HEK293 (cell line): ENCODE measurements around the gene CCDC141.
A peak's percentile ranks its signal among the peaks of the same experiment; 100 is the strongest.

Experiments
- CTCF ChIA-PET: fragments of 350-600 bp; formaldehyde crosslinking; extraction: SDS; loops from one replicate; lab custom pipeline; 2021; ENCODE audit warnings: antibody characterized with exemption; lab: Yijun Ruan, JAX
- POLR2A ChIA-PET: fragments of 300-600 bp; formaldehyde crosslinking; extraction: SDS; loops from one replicate; lab custom pipeline; 2020; ENCODE audit warnings: antibody characterized with exemption, inconsistent platforms; lab: Yijun Ruan, JAX
- H3K27ac ChIP-seq: fragments of 200-500 bp; sonication (Bioruptor generic); 2 replicates; pipeline ENCODE4 v1.5.1; 2014; ENCODE audit warnings: low read depth, low read length, control low read depth, inconsistent platforms; ENCODE audit errors: extremely low read depth
- H3K36me3 ChIP-seq, 2 experiments: fragments of 200-500 bp in 1 of 2; sonication (Bioruptor generic) in 1 of 2; 1 replicate in 1 of 2; 2 replicates in 1 of 2; pipeline ENCODE4 v1.5.1; 2014 to 2017; ENCODE audit warnings: inconsistent platforms in 2 of 2, low read length in 2 of 2; ENCODE audit not compliant: control insufficient read depth in 2 of 2, insufficient read depth in 1 of 2
- H3K4me1 ChIP-seq: fragments of 200-500 bp; sonication (Bioruptor generic); 2 replicates; pipeline ENCODE4 v1.5.1; 2014; ENCODE audit warnings: mild to moderate bottlenecking, low read length, inconsistent platforms; ENCODE audit not compliant: control insufficient read depth, insufficient read depth
- H3K4me3 ChIP-seq: 2 replicates; pipeline ENCODE4 v1.5.1; 2011; ENCODE audit warnings: low read depth, mild to moderate bottlenecking, control low read depth, low read length, moderate library complexity
- H3K9me3 ChIP-seq: fragments of 200-500 bp; sonication (Bioruptor generic); 2 replicates; pipeline ENCODE4 v1.5.1; 2014; ENCODE audit warnings: low read depth, low read length, inconsistent platforms; ENCODE audit not compliant: control insufficient read depth, insufficient read depth
- BCL11B ChIP-seq: fragments of 450-650 bp; formaldehyde crosslinking; IDR thresholded peaks from 2 replicates; pipeline ENCODE4 v1.5.1; 2016; ENCODE audit warnings: low read depth, missing biosample characterization, missing genetic modification characterization
- FEZF1 ChIP-seq: fragments of 450-650 bp; formaldehyde crosslinking; IDR thresholded peaks from 2 replicates; pipeline ENCODE4 v1.5.1; 2016; ENCODE audit warnings: missing biosample characterization, missing genetic modification characterization
- GLI4 ChIP-seq: fragments of 450-650 bp; formaldehyde crosslinking; IDR thresholded peaks from 2 replicates; pipeline ENCODE4 v1.5.1; 2016; ENCODE audit warnings: missing biosample characterization, missing genetic modification characterization
- GLIS2 ChIP-seq: fragments of 450-650 bp; formaldehyde crosslinking; IDR thresholded peaks from 2 replicates; pipeline ENCODE4 v1.5.1; 2016; ENCODE audit warnings: missing biosample characterization, missing genetic modification characterization
- SCRT2 ChIP-seq: fragments of 450-650 bp; formaldehyde crosslinking; IDR thresholded peaks from 2 replicates; pipeline ENCODE4 v1.5.1; 2016; ENCODE audit warnings: missing biosample characterization, missing genetic modification characterization
- SETDB1 ChIP-seq: IDR thresholded peaks from one replicate; pipeline ENCODE4 v1.6.1; 2017; ENCODE audit warnings: mild to moderate bottlenecking, low read length, moderate library complexity, mixed read lengths; ENCODE audit not compliant: insufficient read length
- ZNF140 ChIP-seq: fragments of 450-650 bp; formaldehyde crosslinking; IDR thresholded peaks from 2 replicates; pipeline ENCODE4 v1.5.1; 2016; ENCODE audit warnings: missing biosample characterization, missing genetic modification characterization
- ZNF155 ChIP-seq: fragments of 450-650 bp; formaldehyde crosslinking; IDR thresholded peaks from 2 replicates; pipeline ENCODE4 v1.5.1; 2016; ENCODE audit warnings: missing biosample characterization, missing genetic modification characterization
- ZNF169 ChIP-seq: fragments of 450-650 bp; formaldehyde crosslinking; IDR thresholded peaks from 2 replicates; pipeline ENCODE4 v1.5.1; 2016; ENCODE audit warnings: missing biosample characterization, missing genetic modification characterization
- ZNF19 ChIP-seq: fragments of 450-650 bp; formaldehyde crosslinking; IDR thresholded peaks from 2 replicates; pipeline ENCODE4; 2016; ENCODE audit warnings: missing biosample characterization, missing genetic modification characterization, low read depth
- ZNF621 ChIP-seq: fragments of 450-650 bp; formaldehyde crosslinking; IDR thresholded peaks from 2 replicates; pipeline ENCODE4 v1.5.1; 2017; ENCODE audit warnings: missing biosample characterization, missing genetic modification characterization
- ZNF777 ChIP-seq: fragments of 450-650 bp; formaldehyde crosslinking; IDR thresholded peaks from 2 replicates; pipeline ENCODE4 v1.5.1; 2017; ENCODE audit warnings: missing biosample characterization, missing genetic modification characterization, borderline replicate concordance
- TF ChIP-seq, protein P1 (sequence below): fragments of 450-650 bp; formaldehyde crosslinking; IDR thresholded peaks from 2 replicates; pipeline ENCODE4 v1.5.1; 2016; ENCODE audit warnings: missing biosample characterization, missing genetic modification characterization, low read depth
- TF ChIP-seq, protein P2 (sequence below): fragments of 450-650 bp; formaldehyde crosslinking; IDR thresholded peaks from 2 replicates; pipeline ENCODE4 v1.5.1; 2017; ENCODE audit warnings: missing biosample characterization, missing genetic modification characterization
- TF ChIP-seq, protein P3 (sequence below): fragments of 450-650 bp; formaldehyde crosslinking; IDR thresholded peaks from 2 replicates; pipeline ENCODE4 v1.5.1; 2017; ENCODE audit warnings: missing biosample characterization, missing genetic modification characterization
- TF ChIP-seq, protein P4 (sequence below): fragments of 450-650 bp; IDR thresholded peaks from 2 replicates; pipeline ENCODE4 v1.5.1; 2018; ENCODE audit warnings: missing biosample characterization, missing genetic modification characterization
- TF ChIP-seq, protein P5 (sequence below): fragments of 450-650 bp; formaldehyde crosslinking; IDR thresholded peaks from 2 replicates; pipeline ENCODE4 v1.5.1; 2016; ENCODE audit warnings: missing biosample characterization, missing genetic modification characterization

The CCDC141 gene

DNA sequence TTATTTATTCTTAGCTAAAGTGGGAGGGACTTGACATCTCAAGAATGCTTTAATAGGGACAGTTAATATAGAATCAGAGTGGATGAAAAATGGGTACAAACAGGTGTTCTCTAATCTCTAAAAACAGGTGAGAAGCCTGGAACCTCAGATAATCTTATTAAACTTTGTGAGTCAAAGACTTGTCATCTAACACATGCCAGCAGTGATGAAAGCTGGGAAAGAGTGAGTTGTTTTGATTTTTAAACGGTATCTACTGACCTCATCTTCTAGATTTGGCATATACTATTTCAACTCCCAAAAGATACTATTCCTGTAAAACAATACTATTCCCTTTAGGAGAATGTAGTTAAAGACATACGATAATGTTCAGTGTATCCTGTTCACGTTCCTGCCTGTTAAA, 103.4 kb downstream of the CCDC141 start:
- no peaks in the 10 kb centered on the region for H3K36me3 ChIP-seq
- ChIA-PET CTCF (no interaction called here), POLR2A (no interaction called here)
- no peaks in the 10 kb centered on the region for H3K9me3 ChIP-seq
- H3K4me3 ChIP-seq: no peak overlapping the region
- H3K4me1 ChIP-seq: no peaks in the 10 kb centered on the region
- H3K27ac ChIP-seq: no peak overlapping the region
- TF ChIP-seq, protein P1, sequence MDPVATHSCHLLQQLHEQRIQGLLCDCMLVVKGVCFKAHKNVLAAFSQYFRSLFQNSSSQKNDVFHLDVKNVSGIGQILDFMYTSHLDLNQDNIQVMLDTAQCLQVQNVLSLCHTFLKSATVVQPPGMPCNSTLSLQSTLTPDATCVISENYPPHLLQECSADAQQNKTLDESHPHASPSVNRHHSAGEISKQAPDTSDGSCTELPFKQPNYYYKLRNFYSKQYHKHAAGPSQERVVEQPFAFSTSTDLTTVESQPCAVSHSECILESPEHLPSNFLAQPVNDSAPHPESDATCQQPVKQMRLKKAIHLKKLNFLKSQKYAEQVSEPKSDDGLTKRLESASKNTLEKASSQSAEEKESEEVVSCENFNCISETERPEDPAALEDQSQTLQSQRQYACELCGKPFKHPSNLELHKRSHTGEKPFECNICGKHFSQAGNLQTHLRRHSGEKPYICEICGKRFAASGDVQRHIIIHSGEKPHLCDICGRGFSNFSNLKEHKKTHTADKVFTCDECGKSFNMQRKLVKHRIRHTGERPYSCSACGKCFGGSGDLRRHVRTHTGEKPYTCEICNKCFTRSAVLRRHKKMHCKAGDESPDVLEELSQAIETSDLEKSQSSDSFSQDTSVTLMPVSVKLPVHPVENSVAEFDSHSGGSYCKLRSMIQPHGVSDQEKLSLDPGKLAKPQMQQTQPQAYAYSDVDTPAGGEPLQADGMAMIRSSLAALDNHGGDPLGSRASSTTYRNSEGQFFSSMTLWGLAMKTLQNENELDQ (tag by site-specific recombination): no peak
- TF ChIP-seq ZNF140 (tag by site-specific recombination): no peak
- no peak for TF ChIP-seq ZNF19 (tag by site-specific recombination)
- TF ChIP-seq, all 188 proteins: peak for 0

DNA sequence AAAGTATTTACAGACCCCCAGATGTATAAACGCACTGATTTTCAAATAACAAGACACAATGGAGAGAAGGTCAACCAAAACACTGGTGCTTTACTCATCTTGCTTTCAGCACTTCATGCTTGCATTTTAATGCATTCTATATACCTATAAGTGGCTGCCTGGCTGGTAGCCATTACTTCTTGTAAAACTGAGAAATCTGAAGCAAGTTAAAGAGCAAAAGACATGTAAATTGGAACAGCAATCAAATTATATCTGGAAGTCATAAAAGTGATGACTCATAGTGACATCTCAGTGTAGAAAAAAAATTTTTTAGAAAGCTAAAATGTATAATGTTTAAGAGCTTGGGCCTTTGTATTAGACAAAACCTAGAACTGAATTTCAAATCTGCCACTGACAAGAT, 106.2 kb downstream of the CCDC141 start:
- H3K36me3 ChIP-seq: no peaks in the 10 kb centered on the region
- POLR2A ChIA-PET: no interaction called here
- CTCF ChIA-PET: no interaction called here
- no peak overlapping the region for H3K27ac ChIP-seq
- no peaks in the 10 kb centered on the region for H3K9me3 ChIP-seq
- H3K4me3 ChIP-seq: no peak overlapping the region
- TF ChIP-seq ZNF777 (tag by site-specific recombination): no peak
- no peak for TF ChIP-seq SETDB1
- TF ChIP-seq FEZF1 (tag by site-specific recombination): no peak
- TF ChIP-seq, protein P2, sequence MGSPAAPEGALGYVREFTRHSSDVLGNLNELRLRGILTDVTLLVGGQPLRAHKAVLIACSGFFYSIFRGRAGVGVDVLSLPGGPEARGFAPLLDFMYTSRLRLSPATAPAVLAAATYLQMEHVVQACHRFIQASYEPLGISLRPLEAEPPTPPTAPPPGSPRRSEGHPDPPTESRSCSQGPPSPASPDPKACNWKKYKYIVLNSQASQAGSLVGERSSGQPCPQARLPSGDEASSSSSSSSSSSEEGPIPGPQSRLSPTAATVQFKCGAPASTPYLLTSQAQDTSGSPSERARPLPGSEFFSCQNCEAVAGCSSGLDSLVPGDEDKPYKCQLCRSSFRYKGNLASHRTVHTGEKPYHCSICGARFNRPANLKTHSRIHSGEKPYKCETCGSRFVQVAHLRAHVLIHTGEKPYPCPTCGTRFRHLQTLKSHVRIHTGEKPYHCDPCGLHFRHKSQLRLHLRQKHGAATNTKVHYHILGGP (tag by site-specific recombination): no peak
- TF ChIP-seq, protein P3, sequence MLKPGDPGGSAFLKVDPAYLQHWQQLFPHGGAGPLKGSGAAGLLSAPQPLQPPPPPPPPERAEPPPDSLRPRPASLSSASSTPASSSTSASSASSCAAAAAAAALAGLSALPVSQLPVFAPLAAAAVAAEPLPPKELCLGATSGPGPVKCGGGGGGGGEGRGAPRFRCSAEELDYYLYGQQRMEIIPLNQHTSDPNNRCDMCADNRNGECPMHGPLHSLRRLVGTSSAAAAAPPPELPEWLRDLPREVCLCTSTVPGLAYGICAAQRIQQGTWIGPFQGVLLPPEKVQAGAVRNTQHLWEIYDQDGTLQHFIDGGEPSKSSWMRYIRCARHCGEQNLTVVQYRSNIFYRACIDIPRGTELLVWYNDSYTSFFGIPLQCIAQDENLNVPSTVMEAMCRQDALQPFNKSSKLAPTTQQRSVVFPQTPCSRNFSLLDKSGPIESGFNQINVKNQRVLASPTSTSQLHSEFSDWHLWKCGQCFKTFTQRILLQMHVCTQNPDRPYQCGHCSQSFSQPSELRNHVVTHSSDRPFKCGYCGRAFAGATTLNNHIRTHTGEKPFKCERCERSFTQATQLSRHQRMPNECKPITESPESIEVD (tag by site-specific recombination): peak; percentile 59
- H3K4me1 ChIP-seq: no peaks in the 10 kb centered on the region

DNA sequence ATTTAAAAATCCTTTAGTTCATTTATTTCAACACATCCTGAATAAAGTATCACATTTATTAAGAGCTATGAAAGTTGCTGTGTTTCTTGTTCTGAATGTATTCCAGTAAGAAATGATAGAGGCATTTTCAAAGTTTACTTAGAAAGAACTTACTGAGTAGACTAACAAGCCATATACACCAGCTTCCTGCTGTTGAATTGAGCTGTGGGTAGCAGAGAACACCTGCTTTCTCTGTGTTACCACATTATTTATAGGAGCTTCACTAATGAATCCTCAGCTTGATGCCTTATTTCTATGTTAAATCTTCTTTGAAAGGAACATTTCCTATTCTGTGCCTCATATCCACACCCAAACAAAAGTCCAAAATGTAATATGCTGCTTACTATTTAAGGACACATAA, 115.4 kb downstream of the CCDC141 start:
- Histone ChIP-seq H3K36me3 (no peaks in the 10 kb centered on the region), H3K4me1 (no peaks in the 10 kb centered on the region), H3K4me3 (no peak overlapping the region), H3K9me3 (no peaks in the 10 kb centered on the region), H3K27ac (no peak overlapping the region)
- TF ChIP-seq GLIS2 (tag by site-specific recombination) (no peak), ZNF169 (no peak), SCRT2 (tag by site-specific recombination) (no peak), ZNF140 (tag by site-specific recombination) (no peak), ZNF155 (tag by site-specific recombination) (no peak), GLI4 (tag by site-specific recombination) (no peak), ZNF621 (tag by site-specific recombination) (no peak), BCL11B (tag by site-specific recombination) (no peak)
- TF ChIP-seq, protein P4, sequence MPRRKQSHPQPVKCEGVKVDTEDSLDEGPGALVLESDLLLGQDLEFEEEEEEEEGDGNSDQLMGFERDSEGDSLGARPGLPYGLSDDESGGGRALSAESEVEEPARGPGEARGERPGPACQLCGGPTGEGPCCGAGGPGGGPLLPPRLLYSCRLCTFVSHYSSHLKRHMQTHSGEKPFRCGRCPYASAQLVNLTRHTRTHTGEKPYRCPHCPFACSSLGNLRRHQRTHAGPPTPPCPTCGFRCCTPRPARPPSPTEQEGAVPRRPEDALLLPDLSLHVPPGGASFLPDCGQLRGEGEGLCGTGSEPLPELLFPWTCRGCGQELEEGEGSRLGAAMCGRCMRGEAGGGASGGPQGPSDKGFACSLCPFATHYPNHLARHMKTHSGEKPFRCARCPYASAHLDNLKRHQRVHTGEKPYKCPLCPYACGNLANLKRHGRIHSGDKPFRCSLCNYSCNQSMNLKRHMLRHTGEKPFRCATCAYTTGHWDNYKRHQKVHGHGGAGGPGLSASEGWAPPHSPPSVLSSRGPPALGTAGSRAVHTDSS (tag by site-specific recombination): no peak
- TF ChIP-seq, protein P5, sequence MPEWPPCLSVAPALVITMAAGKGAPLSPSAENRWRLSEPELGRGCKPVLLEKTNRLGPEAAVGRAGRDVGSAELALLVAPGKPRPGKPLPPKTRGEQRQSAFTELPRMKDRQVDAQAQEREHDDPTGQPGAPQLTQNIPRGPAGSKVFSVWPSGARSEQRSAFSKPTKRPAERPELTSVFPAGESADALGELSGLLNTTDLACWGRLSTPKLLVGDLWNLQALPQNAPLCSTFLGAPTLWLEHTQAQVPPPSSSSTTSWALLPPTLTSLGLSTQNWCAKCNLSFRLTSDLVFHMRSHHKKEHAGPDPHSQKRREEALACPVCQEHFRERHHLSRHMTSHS (tag by site-specific recombination): no peak
- CTCF ChIA-PET: no interaction called here
- POLR2A ChIA-PET: interaction anchor here (0.6 kb wide), 1 partner anchor 16 kb away, joined by 4 read pairs; no protein-coding TSS in a partner anchor
